ENCODE measurements around the gene C1orf167.

Gene C1orf167

GRCh38 chr1:11761988-11762406 lies at the start of gene C1orf167:
Gene C1orf167 (plus strand): TSS chr1:11762193. CDS start chr1:11764401, 2,208 bp downstream.
- in situ Hi-C loops (cut with HindIII; ENCODE audit: low sequenced_read_pairs): no loop called here

GRCh38 chr1:11712285-11712684 lies 49.7 kb upstream of the C1orf167 start:
- in situ Hi-C loops (cut with HindIII; ENCODE audit: low sequenced_read_pairs): loop anchor here (10.0 kb wide), 1 partner anchor 63 kb away; no protein-coding TSS in a partner anchor

- in situ Hi-C loops (cut with HindIII; ENCODE audit: low sequenced_read_pairs): loop anchor here (10.0 kb wide), 1 partner anchor 62 kb away; no protein-coding TSS in a partner anchor
These were observed 48.9 kb upstream of the C1orf167 start for GRCh38 chr1:11713095-11713494.

- in situ Hi-C loops (cut with HindIII; ENCODE audit: low sequenced_read_pairs): loop anchor here (5.0 to 10.0 kb wide), 2 partner anchors 53 to 60 kb away; partner anchors contain the start of gene FBXO6
These were observed 47.0 kb upstream of the C1orf167 start for GRCh38 chr1:11714831-11715575.

- in situ Hi-C loops (cut with HindIII; ENCODE audit: low sequenced_read_pairs): loop anchor here (5.0 to 10.0 kb wide), 2 partner anchors 55 to 57 kb away; partner anchors contain the start of gene FBXO6
These were observed 42.5 kb upstream of the C1orf167 start for GRCh38 chr1:11719313-11720032.

- in situ Hi-C loops (cut with HindIII; ENCODE audit: low sequenced_read_pairs): no loop called here
These were observed 42.0 kb upstream of the C1orf167 start for GRCh38 chr1:11720033-11720376.

- in situ Hi-C loops (cut with HindIII; ENCODE audit: low sequenced_read_pairs): no loop called here
These were observed 41.5 kb upstream of the C1orf167 start for GRCh38 chr1:11720525-11720924.

- in situ Hi-C loops (cut with HindIII; ENCODE audit: low sequenced_read_pairs): no loop called here
These were observed 40.7 kb upstream of the C1orf167 start for GRCh38 chr1:11721311-11721710.

- in situ Hi-C loops (cut with HindIII; ENCODE audit: low sequenced_read_pairs): no loop called here
These were observed 39.5 kb upstream of the C1orf167 start for GRCh38 chr1:11722538-11722937.

GRCh38 chr1:11725616-11726015 lies 36.4 kb upstream of the C1orf167 start:
- in situ Hi-C loops (cut with HindIII; ENCODE audit: low sequenced_read_pairs): no loop called here

GRCh38 chr1:11727119-11727518 lies 34.9 kb upstream of the C1orf167 start:
- in situ Hi-C loops (cut with HindIII; ENCODE audit: low sequenced_read_pairs): no loop called here

- in situ Hi-C loops (cut with HindIII; ENCODE audit: low sequenced_read_pairs): no loop called here
These were observed 33.7 kb upstream of the C1orf167 start for GRCh38 chr1:11728126-11728806.

GRCh38 chr1:11729155-11729497 lies 32.9 kb upstream of the C1orf167 start:
- in situ Hi-C loops (cut with HindIII; ENCODE audit: low sequenced_read_pairs): no loop called here

GRCh38 chr1:11729498-11730428 lies 32.2 kb upstream of the C1orf167 start:
- in situ Hi-C loops (cut with HindIII; ENCODE audit: low sequenced_read_pairs): no loop called here

- in situ Hi-C loops (cut with HindIII; ENCODE audit: low sequenced_read_pairs): no loop called here
These were observed 31.5 kb upstream of the C1orf167 start for GRCh38 chr1:11730429-11730891.

- in situ Hi-C loops (cut with HindIII; ENCODE audit: low sequenced_read_pairs): no loop called here
These were observed 30.2 kb upstream of the C1orf167 start for GRCh38 chr1:11731691-11732283.

GRCh38 chr1:11733306-11733705 lies 28.7 kb upstream of the C1orf167 start:
- in situ Hi-C loops (cut with HindIII; ENCODE audit: low sequenced_read_pairs): no loop called here

- in situ Hi-C loops (cut with HindIII; ENCODE audit: low sequenced_read_pairs): no loop called here
These were observed 26.5 kb upstream of the C1orf167 start for GRCh38 chr1:11735531-11735853.

- in situ Hi-C loops (cut with HindIII; ENCODE audit: low sequenced_read_pairs): no loop called here
These were observed 25.9 kb upstream of the C1orf167 start, which contains the start of gene AGTRAP for GRCh38 chr1:11735854-11736745. Gene AGTRAP (plus strand): TSS chr1:11736136. CDS start chr1:11736209, 73 bp downstream.
